ENCODE measurements around the gene ERRFI1.

ERRFI1 gene

GRCh38 chr1:8046391-8046790, 20.3 kb upstream of the ERRFI1 start:
- DNase-seq (ENCODE audit: low read depth in 2 of 2): no peak

- DNase-seq (ENCODE audit: low read depth in 2 of 2): no peak
Measured at GRCh38 chr1:8043621-8044020, 17.5 kb upstream of the ERRFI1 start.

- no peak for DNase-seq (ENCODE audit: low read depth in 2 of 2)
Measured at GRCh38 chr1:8042134-8042533, 16.0 kb upstream of the ERRFI1 start.

GRCh38 chr1:8040586-8040985, 14.5 kb upstream of the ERRFI1 start:
- DNase-seq (ENCODE audit: low read depth in 2 of 2): no peak

GRCh38 chr1:8039071-8039470, 13.0 kb upstream of the ERRFI1 start:
- no peak for DNase-seq (ENCODE audit: low read depth in 2 of 2)

- DNase-seq (ENCODE audit: low read depth in 2 of 2): no peak
Measured at GRCh38 chr1:8035289-8035688, 9.2 kb upstream of the ERRFI1 start.

GRCh38 chr1:8033322-8033721, 7.2 kb upstream of the ERRFI1 start:
- no peak for DNase-seq (ENCODE audit: low read depth in 2 of 2)

GRCh38 chr1:8032366-8032910, 6.3 kb upstream of the ERRFI1 start:
- no peak for DNase-seq (ENCODE audit: low read depth in 2 of 2)

- no peak for DNase-seq (ENCODE audit: low read depth in 2 of 2)
Measured at GRCh38 chr1:8031176-8031785, 5.2 kb upstream of the ERRFI1 start.

GRCh38 chr1:8028571-8028910, 2.4 kb upstream of the ERRFI1 start:
- no peak for DNase-seq (ENCODE audit: low read depth in 2 of 2)

- DNase-seq (ENCODE audit: low read depth in 2 of 2): no peak
Measured at GRCh38 chr1:8027748-8028570, 1.9 kb upstream of the ERRFI1 start.

- DNase-seq (ENCODE audit: low read depth in 2 of 2): no peak
Measured at GRCh38 chr1:8026976-8027747, 1.1 kb upstream of the ERRFI1 start.

- DNase-seq (ENCODE audit: low read depth in 2 of 2): no peak
Measured at GRCh38 chr1:8025671-8026144, 401 bp downstream of the ERRFI1 start.

- no peak for DNase-seq (ENCODE audit: low read depth in 2 of 2)
Measured at GRCh38 chr1:8025061-8025670, 943 bp downstream of the ERRFI1 start.

- no peak for DNase-seq (ENCODE audit: low read depth in 2 of 2)
Measured at GRCh38 chr1:8024329-8024728, 1.8 kb downstream of the ERRFI1 start.

- DNase-seq (ENCODE audit: low read depth in 2 of 2): no peak
Measured at GRCh38 chr1:8023995-8024313, 2.2 kb downstream of the ERRFI1 start.

GRCh38 chr1:8023287-8023994, 2.7 kb downstream of the ERRFI1 start:
- DNase-seq (ENCODE audit: low read depth in 2 of 2): no peak

GRCh38 chr1:8022395-8023286, 3.5 kb downstream of the ERRFI1 start:
- no peak for DNase-seq (ENCODE audit: low read depth in 2 of 2)

- DNase-seq (ENCODE audit: low read depth in 2 of 2): no peak
Measured at GRCh38 chr1:8021676-8022266, 4.3 kb downstream of the ERRFI1 start.

- DNase-seq (ENCODE audit: low read depth in 2 of 2): no peak
Measured at GRCh38 chr1:8020032-8020431, 6.1 kb downstream of the ERRFI1 start.

All from stimulated activated CD8-positive, alpha-beta memory T cell treated with anti-CD3 and anti-CD28 coated beads, Interleukin-7, amount 100 ng/mL, for 1 hour (primary cell).